SKM-1 treated with dmso at 0.1 percent for 144 hours (cell line): ENCODE measurements around the gene TMEM127.
"Not testable (repeated sequence)": the region's sequence is repeated elsewhere in the genome, so short reads cannot be mapped to it uniquely, and the experiment has no call there.

Experiments
- DNase-seq: peaks from one replicate; lab custom pipeline; 2025; ENCODE audit not compliant: unreplicated experiment; lab: John Stamatoyannopoulos, UW

TMEM127 gene

GRCh38 chr2:96243843-96244242 is 22.0 kb downstream of the TMEM127 start:
- no peak for DNase-seq

- DNase-seq, result peak; percentile 76
Measured at GRCh38 chr2:96241900-96242611, 23.7 kb downstream of the TMEM127 start.

- no peak for DNase-seq
Measured at GRCh38 chr2:96241227-96241626, 24.6 kb downstream of the TMEM127 start.

- DNase-seq, result no peak
Measured at GRCh38 chr2:96240341-96241038, 25.3 kb downstream of the TMEM127 start.

GRCh38 chr2:96239745-96240264 is 26.0 kb downstream of the TMEM127 start:
- no peak for DNase-seq

- DNase-seq, result no peak
Measured at GRCh38 chr2:96239091-96239490, 26.7 kb downstream of the TMEM127 start.

- DNase-seq, result no peak
Measured at GRCh38 chr2:96238266-96238665, 27.5 kb downstream of the TMEM127 start.

- no peak for DNase-seq
Measured at GRCh38 chr2:96236882-96237281, 28.9 kb downstream of the TMEM127 start.

- DNase-seq, result peak; percentile 52
Measured at GRCh38 chr2:96233880-96234316, 31.9 kb downstream of the TMEM127 start.

GRCh38 chr2:96233436-96233835 is 32.4 kb downstream of the TMEM127 start:
- peak; percentile 35 for DNase-seq

- no peak for DNase-seq
Measured at GRCh38 chr2:96231316-96231715, 34.5 kb downstream of the TMEM127 start.

GRCh38 chr2:96225016-96225533 is 40.7 kb downstream of the TMEM127 start:
- DNase-seq, result peak; percentile 85

- peak; percentile 73 for DNase-seq
Measured at GRCh38 chr2:96221106-96221505, 44.7 kb downstream of the TMEM127 start.

- not testable (repeated sequence) for DNase-seq
Measured at GRCh38 chr2:96219959-96220358, 45.8 kb downstream of the TMEM127 start.

GRCh38 chr2:96218508-96219131 is 47.2 kb downstream of the TMEM127 start:
- DNase-seq, result peak; percentile 17

GRCh38 chr2:96214554-96214953 is 51.2 kb downstream of the TMEM127 start:
- DNase-seq, result no peak

GRCh38 chr2:96213379-96213778 is 52.4 kb downstream of the TMEM127 start:
- no peak for DNase-seq

- no peak for DNase-seq
Measured at GRCh38 chr2:96212339-96212738, 53.5 kb downstream of the TMEM127 start.

GRCh38 chr2:96209729-96210085 is 56.1 kb downstream of the TMEM127 start:
- no peak for DNase-seq

GRCh38 chr2:96209011-96209728 is 56.6 kb downstream of the TMEM127 start:
- no peak for DNase-seq
